Neural progenitor cell (in vitro differentiated cells): ENCODE data around the gene C9orf57.

ENCODE experiments used
- EZH2 ChIP-seq: fragments of 200-600 bp; sonication (generic); IDR thresholded peaks from 2 replicates; pipeline ENCODE4 v1.6.1; 2017; ENCODE audit warnings: antibody characterized with exemption, mild to moderate bottlenecking, moderate library complexity
- TF ChIP-seq, protein P1 (sequence below): fragments of 200-600 bp; sonication (generic); IDR thresholded peaks from 2 replicates; pipeline ENCODE4 v1.5.1; 2017; ENCODE audit warnings: antibody characterized with exemption, mild to moderate bottlenecking

GRCh38 chr9:72030767-72031166, 29.6 kb downstream of the C9orf57 start:
- TF ChIP-seq, protein P1, sequence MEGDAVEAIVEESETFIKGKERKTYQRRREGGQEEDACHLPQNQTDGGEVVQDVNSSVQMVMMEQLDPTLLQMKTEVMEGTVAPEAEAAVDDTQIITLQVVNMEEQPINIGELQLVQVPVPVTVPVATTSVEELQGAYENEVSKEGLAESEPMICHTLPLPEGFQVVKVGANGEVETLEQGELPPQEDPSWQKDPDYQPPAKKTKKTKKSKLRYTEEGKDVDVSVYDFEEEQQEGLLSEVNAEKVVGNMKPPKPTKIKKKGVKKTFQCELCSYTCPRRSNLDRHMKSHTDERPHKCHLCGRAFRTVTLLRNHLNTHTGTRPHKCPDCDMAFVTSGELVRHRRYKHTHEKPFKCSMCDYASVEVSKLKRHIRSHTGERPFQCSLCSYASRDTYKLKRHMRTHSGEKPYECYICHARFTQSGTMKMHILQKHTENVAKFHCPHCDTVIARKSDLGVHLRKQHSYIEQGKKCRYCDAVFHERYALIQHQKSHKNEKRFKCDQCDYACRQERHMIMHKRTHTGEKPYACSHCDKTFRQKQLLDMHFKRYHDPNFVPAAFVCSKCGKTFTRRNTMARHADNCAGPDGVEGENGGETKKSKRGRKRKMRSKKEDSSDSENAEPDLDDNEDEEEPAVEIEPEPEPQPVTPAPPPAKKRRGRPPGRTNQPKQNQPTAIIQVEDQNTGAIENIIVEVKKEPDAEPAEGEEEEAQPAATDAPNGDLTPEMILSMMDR: no peak
- TF ChIP-seq EZH2: no peak
